HG02678 (cell line): Measurements from ENCODE around the gene CYP4X1.
"Not testable (repeated sequence)": the region's sequence is repeated elsewhere in the genome, so short reads cannot be mapped to it uniquely, and the experiment has no call there.

Source experiments
- ATAC-seq: cut with Tn5 transposase; IDR thresholded peaks from one replicate; pipeline ENCODE4 v1.9.1; 2021; ENCODE audit warnings: mild to moderate bottlenecking, moderate library complexity; ENCODE audit not compliant: unreplicated experiment

The CYP4X1 gene, protein sequence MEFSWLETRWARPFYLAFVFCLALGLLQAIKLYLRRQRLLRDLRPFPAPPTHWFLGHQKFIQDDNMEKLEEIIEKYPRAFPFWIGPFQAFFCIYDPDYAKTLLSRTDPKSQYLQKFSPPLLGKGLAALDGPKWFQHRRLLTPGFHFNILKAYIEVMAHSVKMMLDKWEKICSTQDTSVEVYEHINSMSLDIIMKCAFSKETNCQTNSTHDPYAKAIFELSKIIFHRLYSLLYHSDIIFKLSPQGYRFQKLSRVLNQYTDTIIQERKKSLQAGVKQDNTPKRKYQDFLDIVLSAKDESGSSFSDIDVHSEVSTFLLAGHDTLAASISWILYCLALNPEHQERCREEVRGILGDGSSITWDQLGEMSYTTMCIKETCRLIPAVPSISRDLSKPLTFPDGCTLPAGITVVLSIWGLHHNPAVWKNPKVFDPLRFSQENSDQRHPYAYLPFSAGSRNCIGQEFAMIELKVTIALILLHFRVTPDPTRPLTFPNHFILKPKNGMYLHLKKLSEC

DNA sequence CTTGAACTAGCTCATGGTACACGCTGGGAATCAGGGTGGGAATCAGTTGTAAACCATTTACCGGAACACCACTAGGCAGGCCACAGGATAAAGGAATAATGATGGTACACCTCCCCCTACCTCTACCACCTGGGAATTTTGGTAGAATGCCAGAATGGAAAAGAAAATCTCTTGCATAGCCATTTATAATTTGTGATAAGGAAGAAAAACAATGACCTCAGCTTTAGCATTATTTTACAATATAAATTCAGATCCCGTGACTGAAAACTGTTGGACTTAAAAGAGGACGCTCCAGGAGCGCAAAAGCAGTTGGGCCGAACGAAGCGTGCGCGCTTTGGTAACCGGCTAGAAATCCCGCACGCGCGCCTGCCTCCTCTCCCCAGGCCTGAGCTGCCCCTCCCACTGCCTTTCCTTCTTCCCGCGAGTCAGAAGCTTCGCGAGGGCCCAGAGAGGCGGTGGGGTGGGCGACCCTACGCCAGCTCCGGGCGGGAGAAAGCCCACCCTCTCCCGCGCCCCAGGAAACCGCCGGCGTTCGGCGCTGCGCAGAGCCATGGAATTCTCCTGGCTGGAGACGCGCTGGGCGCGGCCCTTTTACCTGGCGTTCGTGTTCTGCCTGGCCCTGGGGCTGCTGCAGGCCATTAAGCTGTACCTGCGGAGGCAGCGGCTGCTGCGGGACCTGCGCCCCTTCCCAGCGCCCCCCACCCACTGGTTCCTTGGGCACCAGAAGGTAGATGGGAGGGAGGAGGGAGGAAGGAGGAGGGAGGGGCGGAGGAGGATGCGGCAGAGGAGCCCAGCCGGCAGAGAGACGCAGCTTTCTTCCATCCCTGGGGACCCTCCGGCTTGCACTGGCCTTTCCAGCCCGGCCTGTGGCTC is at the start of gene CYP4X1:
TSS of gene CYP4X1 (plus strand) at position 402 of the 873 bp plus-strand sequence. CDS start at position 551, 149 bp downstream.
- ATAC-seq: no peak

DNA sequence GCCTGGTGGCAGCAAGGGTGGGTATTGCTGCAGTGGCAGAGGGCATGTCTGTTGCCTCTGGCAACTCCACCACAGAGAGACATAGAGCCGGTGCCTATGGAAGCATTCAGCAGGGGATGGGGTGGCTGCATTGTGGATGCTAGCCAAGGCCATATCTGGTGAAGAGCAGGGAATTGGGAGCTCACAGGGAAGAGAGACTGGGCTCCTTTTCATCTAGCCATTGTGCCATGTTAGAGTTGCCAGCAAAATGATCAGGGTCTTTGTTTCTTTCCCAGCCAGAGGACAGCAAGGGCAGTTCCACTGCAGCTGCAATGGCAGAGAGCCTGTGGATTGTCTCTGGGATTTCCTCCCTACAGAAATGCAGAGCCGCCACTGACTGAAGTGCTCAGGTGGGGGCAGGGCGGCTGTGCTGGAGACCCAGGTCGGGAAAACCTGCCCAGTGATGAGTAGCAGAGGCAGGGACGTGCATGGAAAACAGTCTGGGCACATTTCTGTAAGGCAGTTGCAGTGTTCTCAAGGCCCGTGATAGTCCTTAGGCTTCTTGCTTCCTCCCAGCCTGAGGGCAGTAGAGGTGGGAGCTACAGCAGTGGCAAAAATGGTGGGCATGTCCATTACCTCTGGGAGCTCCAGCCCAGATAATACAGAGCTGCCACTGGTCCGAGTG is 40.2 kb upstream of the CYP4X1 start:
- ATAC-seq: no peak

DNA sequence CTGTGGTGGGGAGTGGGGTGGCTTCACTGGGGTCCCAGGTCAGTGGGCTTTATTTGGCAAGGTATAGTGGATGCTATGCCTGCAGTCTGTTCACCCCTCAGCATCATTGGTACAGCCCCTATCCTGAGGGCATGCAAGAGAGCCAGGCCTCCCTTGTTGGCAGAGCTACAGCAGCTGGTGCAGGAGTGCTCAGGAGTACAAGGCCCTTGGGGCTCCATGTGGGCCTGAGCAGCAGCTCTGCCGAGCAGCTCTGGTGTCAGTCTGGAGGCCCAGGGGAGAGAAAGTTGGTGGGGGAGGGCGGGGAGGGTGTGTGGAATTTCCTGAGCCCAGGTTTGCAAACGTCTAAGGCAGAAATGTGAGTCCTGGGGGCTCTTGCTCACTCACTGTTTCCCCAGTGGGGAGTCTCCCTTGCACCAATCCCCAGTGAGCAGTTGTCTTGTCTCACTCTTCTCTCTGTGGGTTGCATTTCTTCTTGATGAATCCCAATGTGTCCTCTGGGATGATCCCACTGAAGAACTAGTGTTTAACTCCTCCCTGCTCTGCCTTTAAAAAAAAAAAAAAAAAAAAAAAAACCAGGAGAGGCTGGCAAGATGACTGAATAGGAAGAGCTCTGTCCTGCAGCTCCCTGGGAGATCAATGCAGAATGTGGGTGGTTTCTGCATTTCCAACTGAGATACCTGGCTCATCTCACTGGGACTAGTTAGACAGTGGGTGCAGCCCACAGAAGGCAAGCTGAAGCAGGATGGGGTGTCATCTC is 39.5 kb upstream of the CYP4X1 start:
- no peak for ATAC-seq

DNA sequence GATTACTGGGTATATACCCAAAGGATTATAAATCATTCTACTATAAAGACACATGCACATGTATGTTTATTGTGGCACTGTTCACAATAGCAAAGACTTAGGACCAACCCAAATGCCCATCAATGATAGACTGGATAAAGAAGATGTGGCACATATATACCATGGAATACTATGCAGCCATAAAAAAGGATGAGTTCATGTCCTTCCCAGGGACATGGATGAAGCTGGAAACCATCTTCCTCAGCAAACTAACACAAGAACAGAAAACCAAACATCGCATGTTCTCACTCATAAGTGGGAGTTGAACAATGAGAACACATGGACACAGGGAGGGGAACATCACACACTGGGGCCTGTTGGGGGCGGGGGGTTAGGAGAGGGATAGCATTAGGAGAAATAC is 32.9 kb upstream of the CYP4X1 start:
- not testable (repeated sequence) for ATAC-seq

DNA sequence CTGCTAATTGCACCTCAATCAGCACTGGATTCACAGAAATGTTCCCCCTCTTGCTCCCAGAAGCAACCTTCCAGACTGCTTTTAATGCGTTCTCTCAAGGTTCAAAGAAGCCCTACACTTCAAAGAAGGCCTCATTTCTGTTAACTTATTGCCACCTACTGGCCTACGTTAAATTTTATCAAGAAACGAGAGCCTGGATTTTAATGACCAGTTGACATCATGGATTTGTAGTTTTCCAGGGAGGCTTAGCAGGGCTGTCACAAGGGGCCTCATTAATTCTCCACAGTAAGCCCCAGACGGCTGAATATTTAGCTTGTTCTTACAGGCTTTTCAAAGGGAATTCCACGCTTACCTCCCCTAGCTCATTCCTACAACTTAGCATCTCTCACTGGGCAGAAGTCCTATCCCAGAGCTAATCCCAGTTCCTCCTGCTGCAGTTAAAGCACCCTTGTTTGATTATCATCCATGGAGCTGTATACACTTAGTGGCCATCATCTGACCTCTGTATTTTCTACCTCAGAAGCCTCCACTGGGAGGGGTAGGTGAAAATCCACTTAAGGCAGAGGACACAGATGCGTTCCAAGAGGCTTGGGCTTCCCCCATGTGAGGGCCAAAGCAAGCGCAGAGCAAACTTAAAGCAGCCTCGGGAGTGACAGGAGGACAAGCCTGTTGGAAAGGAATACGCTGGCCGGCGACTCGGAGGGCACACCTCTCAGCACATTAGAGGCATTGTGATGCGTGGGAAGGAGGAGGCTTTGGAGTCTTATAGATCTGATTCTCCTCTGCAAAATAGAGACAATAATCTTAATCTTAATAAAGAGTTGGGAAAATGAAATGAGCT is 32.2 kb upstream of the CYP4X1 start:
- ATAC-seq: no peak

DNA sequence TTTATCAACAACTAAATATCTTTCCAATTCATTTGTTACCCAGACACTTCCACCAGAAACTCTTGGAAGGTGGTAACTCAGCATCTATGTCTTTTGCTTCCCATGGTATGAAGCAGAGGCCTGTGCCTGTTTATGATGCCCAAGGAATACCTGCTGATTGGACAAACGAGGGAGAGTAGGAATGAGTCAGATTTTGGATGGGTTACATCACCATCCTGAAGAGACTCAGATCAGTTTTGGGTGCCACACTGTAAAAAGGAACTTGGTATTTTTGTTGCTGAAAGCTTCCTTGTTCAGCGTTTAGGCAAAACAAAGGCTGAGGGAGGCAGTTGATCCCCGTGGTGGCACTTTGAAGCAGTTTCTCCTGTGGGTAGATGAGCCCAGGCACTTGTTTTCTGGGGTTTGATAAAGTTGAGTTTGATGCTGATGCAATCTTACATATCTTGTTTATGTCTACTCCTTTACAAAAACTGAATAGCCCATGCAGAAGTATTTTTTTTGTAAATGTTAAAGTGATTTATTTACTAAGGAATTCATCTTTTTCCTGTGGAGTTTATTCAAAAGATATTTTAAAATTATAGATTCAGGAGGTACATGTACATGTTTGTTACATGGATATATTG is 26.7 kb upstream of the CYP4X1 start:
- no peak for ATAC-seq

DNA sequence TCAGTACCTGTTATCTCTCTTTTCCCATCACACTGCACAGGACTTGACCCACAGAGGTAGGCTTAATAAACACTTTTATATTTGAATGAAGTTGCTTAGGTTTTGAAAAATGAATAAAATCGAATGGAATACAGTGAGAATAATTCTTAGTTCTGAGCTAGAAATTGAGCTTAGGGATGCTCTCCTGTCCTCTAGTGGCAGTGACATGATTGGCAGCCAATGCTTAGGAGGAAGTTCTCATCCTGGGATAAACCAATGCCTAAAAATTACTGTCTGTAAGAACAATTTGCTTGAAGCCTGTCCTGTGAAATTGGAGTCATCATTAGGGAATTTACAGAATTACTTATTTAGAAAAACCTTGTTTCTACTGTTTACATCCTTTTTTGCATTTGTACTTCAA is 21.3 kb upstream of the CYP4X1 start:
- ATAC-seq: no peak

DNA sequence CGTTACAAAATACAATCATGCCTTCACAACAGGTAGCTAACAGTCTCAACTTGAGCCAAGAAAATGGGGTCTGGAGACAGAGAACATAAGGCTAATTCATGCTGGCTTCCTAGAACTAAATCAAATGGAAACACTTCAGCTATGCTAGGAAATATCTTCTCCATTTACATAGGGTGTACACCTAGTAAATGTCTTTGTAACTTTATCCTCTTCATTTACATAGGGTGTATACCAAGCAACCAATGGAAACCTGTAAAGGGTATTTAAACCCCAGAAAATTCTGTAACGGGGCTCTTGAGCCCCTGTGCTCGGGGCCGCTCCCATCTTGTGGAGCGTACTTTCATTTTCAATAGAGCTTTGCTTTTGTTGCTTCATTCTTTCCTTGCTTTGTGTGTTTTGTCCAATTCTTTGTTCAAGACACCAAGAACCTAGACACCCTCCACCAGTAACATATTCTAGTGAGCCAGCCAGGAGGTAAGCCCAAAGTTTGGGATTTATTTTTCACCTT is 19.5 kb upstream of the CYP4X1 start:
- no peak for ATAC-seq

DNA sequence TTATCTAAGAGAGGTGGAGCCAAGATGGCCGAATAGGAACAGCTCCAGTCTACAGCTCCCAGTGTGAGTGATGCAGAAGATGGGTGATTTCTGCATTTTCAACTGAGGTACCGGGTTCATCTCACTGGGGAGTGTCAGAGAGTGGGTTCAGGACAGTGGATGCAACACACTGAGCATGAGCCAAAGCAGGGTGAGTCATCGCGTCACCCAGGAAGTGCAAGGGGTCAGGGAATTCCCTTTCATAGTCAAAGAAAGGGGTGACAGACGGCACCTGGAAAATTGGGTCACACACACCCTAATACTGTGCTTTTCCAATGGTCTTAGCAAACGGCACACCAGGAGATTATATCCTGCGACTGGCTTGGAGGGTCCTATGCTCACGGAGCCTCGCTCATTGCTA is 17.0 kb upstream of the CYP4X1 start:
- not testable (repeated sequence) for ATAC-seq

DNA sequence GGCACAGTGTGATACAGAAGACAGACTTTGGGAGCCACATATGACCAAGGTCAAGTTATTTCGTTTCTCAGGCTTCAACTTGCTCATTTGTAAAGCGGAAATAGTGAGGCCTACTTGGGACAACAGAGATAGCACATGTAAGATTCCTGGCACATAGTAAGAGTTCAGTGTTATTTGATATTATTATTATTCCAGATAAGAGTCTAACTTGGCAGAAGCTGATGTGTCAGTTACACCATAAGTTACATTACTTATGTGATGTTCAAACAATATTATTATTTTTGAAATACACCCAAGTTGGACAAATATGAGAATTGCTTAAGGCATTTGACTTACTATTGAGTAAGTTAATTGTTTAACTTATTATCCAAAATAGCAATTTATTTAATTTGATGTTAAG is 10.2 kb upstream of the CYP4X1 start:
- no peak for ATAC-seq

DNA sequence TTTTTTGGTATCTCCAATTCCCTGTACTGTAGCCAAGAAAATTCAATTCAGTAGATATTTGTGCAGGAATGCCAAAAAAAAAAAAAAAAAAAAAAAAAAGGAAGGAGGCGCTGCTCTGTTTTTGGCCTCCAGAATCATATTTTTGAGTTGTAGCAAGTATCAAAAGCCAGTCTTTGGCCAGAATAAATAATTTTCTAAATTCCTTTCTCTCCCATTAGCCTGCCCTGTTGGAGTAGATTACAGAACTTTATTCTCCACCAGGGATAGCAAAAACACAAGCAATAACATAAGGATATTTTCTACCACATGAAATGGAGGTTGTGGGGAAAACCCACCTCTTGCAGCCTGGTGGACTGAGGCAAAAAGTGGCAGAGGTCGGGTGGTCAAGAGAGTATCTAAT is 2.4 kb upstream of the CYP4X1 start:
- ATAC-seq: no peak

DNA sequence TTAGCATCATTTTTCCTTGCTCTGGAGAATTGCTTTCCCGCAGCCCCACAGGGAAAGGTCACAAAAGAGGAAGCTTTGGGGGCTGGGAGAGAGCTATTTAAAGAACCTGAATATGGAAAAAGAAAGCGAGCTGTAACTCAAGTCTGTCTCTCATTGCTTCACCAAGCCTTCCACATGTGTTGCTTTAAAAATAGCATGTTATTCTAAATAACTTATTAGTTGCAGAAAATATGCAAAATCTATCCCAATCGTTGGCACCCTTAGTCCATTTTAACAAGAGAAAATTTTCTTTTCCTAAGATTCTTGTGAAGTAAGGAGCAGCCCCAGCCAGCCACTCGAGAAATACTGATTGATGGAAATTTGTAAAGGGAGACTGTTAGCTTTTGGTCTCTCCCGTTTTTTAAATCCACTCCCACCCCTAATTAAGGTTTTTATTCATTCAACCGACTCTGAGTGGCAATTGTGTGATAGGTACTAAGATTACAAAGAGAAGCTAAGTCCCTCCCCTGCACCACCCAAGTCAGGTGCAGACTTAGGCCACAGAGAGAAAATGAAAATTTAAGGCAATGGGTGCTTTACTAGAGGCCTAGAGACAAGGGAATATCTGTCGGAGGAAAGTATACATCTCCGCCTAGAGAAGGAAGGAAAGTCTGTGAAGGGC is 802 bp downstream of the CYP4X1 start:
- no peak for ATAC-seq

DNA sequence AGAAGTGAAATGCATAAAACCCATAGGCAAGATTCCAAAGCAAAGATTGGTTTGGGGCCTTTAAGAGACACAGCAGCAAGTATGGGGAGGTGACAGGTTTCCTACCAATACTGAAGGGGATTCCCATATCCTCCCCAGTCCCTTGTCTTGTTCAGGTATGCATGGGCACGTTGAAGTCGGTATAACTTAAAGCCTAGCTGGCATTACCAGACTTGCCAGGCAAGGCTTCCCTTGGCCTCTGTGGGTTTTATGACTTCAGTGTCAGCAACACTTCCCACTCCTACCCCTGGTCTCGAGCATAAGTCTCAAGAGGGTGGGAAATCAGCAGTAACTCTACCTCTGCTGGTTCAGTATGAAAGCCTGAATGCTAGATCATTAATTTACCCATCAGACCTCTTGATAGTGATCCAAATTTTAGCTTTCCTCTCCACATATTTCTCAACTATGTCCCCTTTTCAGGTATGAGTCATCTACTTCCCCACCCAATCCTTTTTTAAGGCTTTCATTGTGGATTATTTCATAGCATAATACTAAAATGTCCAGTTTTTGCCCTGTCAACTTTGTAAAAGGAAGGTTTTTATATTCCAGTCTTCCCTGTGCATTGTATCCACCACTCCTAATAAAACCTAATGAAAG is 6.8 kb downstream of the CYP4X1 start:
- ATAC-seq: no peak

DNA sequence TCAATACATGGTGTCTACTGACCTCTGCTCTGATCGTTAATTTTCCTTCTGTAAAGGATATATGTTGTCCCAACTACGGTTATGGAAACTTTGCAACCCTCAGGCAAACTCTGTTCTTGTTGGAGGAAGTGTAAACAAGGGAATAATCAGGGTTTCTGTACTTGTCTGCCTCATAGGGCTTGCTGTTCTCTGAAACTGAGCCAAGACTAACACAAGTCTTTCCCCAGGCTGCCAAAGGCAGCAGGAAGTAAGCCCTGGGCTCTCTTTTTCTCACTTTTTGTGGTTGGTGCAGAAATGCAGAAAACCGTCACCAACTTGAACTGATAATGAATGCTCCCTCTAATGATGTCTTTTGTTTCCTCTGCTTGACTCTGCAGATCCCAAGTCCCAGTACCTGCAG is 7.6 kb downstream of the CYP4X1 start:
- no peak for ATAC-seq

DNA sequence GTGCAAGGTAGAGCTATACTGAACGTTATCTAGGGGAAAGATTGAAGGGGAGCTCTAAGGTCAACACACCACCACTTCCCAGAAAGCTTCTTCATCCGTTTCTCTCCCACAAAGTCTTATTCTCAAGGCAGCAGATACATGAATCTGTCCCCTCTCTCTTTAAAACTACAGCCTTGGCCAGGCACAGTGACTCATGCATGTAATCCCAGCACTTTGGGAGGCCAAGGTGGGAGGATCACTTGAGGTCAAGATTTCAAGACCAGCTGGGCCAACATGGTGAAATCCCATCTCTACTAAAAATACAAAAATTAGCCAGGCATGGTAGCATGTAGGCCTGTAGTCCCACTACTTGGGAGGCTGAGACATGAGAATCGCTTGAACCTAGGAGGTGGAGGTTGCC is 8.1 kb downstream of the CYP4X1 start:
- no peak for ATAC-seq

DNA sequence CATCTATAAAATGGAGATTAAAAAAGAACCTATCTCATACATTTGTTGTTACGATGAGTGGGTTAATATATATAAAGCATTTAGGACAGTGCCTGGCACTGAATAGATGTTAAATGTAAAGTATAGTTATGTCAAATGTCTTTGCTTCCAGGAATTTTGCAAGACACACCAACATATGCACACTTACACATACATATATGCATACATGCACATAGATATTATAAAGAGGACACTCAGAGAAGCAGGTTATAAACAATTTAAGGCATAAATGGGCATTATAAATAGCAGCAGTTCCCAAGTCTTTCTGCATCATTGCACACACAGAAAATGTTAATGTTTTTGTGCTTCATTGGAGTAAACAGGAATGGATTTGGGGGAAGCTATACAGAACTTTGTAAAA is 13.3 kb downstream of the CYP4X1 start:
- ATAC-seq: no peak

DNA sequence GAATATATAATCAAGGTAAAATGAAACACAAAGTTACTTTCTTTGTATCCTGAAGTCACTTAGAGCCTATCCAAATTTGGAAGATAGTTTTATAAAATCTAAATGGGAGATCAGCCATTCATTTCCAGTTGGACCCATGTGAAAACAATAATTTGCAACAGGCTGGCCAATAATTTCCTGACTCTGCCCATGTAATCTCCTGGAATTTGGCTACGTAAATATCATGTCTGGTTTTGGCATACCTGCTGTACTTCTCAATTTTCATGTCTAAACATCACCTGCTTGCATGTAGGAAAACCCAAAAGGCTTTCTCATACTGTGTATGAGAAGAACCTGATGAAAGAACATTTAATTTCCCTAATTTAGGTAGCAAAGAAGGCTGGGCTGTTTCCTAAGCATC is 35.9 kb downstream of the CYP4X1 start:
- ATAC-seq: no peak

DNA sequence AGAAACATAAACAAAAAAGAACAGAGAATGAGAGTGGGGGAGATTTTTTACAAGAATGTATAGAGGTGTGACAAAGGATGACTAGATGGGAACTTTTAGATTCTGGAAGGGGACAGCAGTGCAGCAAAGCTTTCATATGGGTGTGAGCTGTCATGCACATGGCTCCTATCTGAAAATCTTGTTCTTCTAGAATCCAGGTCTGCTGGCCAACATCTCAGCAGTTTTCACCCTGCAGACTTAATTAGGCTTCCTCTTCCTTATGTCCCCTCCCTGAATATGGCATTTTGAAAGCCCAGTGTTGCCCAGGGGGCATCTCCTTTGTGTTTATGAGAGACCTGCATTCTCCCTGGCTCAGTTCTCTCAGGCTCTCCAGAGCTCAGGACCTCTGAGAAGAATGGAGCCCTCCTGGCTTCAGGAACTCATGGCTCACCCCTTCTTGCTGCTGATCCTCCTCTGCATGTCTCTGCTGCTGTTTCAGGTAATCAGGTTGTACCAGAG is 43.7 kb downstream of the CYP4X1 start, which contains the start of gene CYP4Z1:
TSS of gene CYP4Z1 (plus strand) at position 135 of the 498 bp plus-strand sequence. CDS start at position 395, 260 bp downstream.
- ATAC-seq: no peak
